ENCODE data around the gene CFAP92.

Gene CFAP92

GRCh38 chr3:128995737-128996136 is 1.9 kb upstream of the CFAP92 start:
- peaks cover 14% of the 10 kb centered on the region for H3K4me1 Mint-ChIP-seq (ENCODE audit: low read depth)
- no peaks in the 10 kb centered on the region for H3K9me3 Mint-ChIP-seq
- no peak for DNase-seq (ENCODE audit: low spot score)
- no peaks in the 10 kb centered on the region for H3K36me3 Mint-ChIP-seq (ENCODE audit: low read depth)
- no peak overlapping the region for H3K4me3 Mint-ChIP-seq
- H3K27ac Mint-ChIP-seq: no peak overlapping the region
- peaks cover 29% of the 10 kb centered on the region for H3K27me3 Mint-ChIP-seq (ENCODE audit: low read depth)

DNA sequence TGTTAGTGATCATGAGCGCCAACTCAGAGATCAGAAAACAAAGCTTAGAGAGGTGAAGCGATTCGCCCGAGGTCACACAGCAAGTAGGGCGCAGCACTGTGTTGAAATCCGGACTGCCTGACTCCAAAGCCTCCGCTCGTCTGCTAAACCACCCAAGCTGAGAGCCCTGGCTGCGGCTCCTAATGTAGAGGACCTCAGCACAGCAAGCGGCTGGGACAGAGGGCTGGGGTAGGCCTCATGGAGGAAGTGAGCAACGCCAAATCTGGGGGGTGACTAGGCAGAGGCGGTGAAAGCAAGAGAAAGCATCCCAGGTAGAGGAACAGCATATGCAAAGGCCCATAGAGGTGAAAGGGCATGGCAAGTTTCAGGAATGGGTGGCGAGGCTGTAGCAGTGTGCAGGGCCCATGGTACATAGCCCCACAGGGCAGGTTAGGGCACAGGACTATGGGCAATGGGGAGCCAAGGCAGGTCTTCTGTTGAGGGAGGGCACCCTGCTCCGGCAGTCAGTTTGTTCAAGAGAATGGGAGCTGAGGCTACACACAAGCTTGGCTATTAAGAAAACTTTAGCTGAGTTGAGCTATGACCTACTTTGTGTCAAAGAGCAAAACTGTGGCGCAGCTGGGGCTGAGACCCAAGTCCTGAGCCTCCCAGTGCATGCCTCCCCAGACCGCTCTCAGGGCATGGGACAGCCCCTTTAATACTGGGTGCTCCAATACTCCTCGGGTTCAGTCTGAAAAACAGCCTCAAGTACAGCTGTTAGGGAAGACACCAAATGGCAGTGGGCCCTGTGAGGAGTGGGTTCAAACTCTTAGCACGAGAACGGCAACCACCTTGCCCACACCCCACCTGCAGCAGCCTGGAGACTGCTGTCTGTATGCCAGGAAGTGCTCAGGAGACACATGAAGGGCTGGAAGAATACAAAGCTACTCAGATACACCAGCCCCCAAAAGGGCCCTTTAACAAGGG is 988 bp upstream of the CFAP92 start:
- peak overlapping the region; percentile 72 for H3K4me3 Mint-ChIP-seq
- peaks cover 14% of the 10 kb centered on the region for H3K4me1 Mint-ChIP-seq (ENCODE audit: low read depth)
- no peaks in the 10 kb centered on the region for H3K9me3 Mint-ChIP-seq
- H3K27me3 Mint-ChIP-seq (ENCODE audit: low read depth): peaks cover 20% of the 10 kb centered on the region
- DNase-seq (ENCODE audit: low spot score): no peak
- no peaks in the 10 kb centered on the region for H3K36me3 Mint-ChIP-seq (ENCODE audit: low read depth)
- H3K27ac Mint-ChIP-seq: peak overlapping the region; percentile 29

DNA sequence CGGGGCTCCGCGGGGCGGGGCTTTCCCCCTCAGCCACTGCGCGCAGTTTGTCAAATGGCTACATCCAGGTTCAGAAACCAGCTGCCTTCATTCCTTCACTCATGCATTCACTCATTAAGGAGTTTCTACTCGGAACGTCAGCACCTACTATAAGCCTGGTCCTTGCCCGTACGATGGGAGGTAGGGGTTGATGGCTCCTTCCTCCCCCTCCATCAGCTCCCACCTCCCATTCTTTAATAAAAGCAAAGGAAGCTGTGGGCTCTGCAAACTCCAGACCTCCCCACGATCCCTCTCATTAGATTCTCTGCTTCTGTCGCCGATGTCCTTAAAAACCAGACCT is 267 bp upstream of the CFAP92 start:
- no peaks in the 10 kb centered on the region for H3K9me3 Mint-ChIP-seq
- no peaks in the 10 kb centered on the region for H3K36me3 Mint-ChIP-seq (ENCODE audit: low read depth)
- peak overlapping the region; percentile 47 for H3K27ac Mint-ChIP-seq
- peaks cover 14% of the 10 kb centered on the region for H3K4me1 Mint-ChIP-seq (ENCODE audit: low read depth)
- DNase-seq (ENCODE audit: low spot score): no peak
- peak overlapping the region; percentile 72 for H3K4me3 Mint-ChIP-seq
- H3K27me3 Mint-ChIP-seq (ENCODE audit: low read depth): peaks cover 14% of the 10 kb centered on the region

GRCh38 chr3:128992926-128993460 is 883 bp downstream of the CFAP92 start:
- H3K27ac Mint-ChIP-seq: no peak overlapping the region

DNA sequence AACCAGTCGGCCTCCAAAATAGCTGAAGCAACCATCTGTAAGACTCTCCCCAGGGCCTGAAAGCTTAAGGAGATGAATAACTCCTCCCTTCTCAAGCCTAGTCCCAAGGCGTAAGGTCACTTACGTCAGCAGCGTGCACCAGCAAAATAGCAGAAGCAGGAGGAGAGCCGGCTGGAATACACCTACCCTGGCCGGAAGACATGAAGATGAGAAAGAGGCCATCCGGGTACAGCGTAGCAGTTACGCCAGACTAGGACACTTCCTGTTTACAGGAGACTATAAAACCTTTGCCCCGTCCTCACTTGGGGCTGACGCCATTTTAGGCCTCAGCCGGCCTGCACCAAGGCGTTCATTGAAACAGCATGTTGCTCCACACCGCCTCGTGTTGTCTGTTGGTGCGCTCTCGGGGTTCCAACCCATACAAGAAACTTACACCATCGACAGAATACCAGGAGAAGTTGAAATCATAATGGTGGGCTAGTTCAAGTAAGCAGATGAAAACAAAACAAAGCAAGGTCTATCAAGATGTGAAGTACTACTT is 2.5 kb downstream of the CFAP92 start:
- no peaks in the 10 kb centered on the region for H3K9me3 Mint-ChIP-seq
- H3K4me1 Mint-ChIP-seq (ENCODE audit: low read depth): peaks cover 8% of the 10 kb centered on the region
- H3K27ac Mint-ChIP-seq: no peak overlapping the region
- no peaks in the 10 kb centered on the region for H3K27me3 Mint-ChIP-seq (ENCODE audit: low read depth)
- H3K4me3 Mint-ChIP-seq: no peak overlapping the region
- DNase-seq (ENCODE audit: low spot score): no peak
- no peaks in the 10 kb centered on the region for H3K36me3 Mint-ChIP-seq (ENCODE audit: low read depth)

More at GRCh38 chr3:128992926-128993460, 883 bp downstream of the CFAP92 start:
- peak overlapping the region; percentile 72 for H3K4me3 Mint-ChIP-seq
- no peaks in the 10 kb centered on the region for H3K9me3 Mint-ChIP-seq
- no peaks in the 10 kb centered on the region for H3K36me3 Mint-ChIP-seq (ENCODE audit: low read depth)
- H3K27me3 Mint-ChIP-seq (ENCODE audit: low read depth): peaks cover 4% of the 10 kb centered on the region
- no peak for DNase-seq (ENCODE audit: low spot score)
- H3K4me1 Mint-ChIP-seq (ENCODE audit: low read depth): peaks cover 8% of the 10 kb centered on the region

DNA sequence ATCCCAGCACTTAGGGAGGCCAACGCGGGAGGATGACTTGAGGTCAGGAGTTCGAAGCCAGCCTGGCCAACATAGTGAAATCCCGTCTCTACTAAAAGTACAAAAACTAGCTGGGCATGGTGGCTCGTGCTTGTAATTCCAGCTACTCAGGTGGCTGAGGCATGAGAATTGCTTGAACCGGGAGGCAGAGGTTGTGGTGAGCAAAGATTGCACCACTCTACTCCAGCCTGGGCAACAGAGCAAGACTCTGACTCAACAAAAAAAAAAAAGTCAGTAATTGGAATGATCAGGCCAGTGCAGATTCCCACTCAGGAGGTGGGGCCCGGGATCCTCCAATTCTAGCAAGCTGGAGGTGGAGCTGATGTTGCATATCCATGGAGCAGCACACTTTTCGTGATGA is 5.6 kb downstream of the CFAP92 start:
- H3K4me3 Mint-ChIP-seq: no peak overlapping the region
- H3K36me3 Mint-ChIP-seq (ENCODE audit: low read depth): no peaks in the 10 kb centered on the region
- no peak overlapping the region for H3K27ac Mint-ChIP-seq
- DNase-seq (ENCODE audit: low spot score): no peak
- H3K4me1 Mint-ChIP-seq (ENCODE audit: low read depth): peaks cover 2% of the 10 kb centered on the region
- no peaks in the 10 kb centered on the region for H3K27me3 Mint-ChIP-seq (ENCODE audit: low read depth)
- no peaks in the 10 kb centered on the region for H3K9me3 Mint-ChIP-seq

DNA sequence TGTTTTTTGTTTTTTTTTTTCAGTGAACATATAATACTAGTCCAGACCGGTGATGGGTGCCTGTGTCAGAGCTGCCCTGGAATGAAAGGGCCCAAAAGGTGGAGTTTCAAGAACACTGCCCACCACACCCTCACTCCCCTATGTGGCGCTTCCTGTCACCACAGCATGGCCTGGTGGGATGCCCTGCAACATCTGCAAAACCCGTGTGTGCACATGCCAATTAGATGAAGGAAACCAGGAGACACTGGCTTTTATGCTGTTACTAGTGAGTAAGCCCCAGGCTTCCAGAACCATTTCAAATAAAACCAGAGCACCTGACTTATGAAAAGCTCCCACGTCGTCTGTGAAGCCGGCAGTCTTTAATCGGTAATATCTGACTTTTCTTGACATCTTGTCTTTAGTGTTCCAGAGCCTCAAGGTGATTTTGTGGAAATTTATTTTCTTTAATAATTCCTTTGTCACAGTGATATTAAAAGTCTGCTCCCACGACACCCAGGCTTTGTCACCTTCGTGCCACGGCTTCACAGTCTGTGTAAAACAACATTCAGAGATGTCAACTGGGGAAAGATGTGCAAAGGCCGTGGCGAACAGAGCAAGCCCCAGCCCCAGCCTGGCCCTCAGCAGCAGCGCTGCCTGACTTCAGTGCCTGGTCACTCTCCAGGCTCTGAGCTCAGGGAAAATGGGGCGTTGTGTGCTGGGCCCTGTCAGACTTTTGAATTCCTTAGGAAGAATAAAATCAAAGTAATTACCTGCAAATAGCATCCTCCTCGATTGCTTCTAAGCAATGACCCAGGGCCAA is 6.4 kb downstream of the CFAP92 start:
- H3K27ac Mint-ChIP-seq: no peak overlapping the region
- H3K9me3 Mint-ChIP-seq: no peaks in the 10 kb centered on the region
- H3K4me3 Mint-ChIP-seq: no peak overlapping the region
- no peaks in the 10 kb centered on the region for H3K27me3 Mint-ChIP-seq (ENCODE audit: low read depth)
- H3K36me3 Mint-ChIP-seq (ENCODE audit: low read depth): no peaks in the 10 kb centered on the region
- no peaks in the 10 kb centered on the region for H3K4me1 Mint-ChIP-seq (ENCODE audit: low read depth)
- DNase-seq (ENCODE audit: low spot score): no peak

GRCh38 chr3:128984596-128984995 is 9.3 kb downstream of the CFAP92 start:
- Mint-ChIP-seq H3K27me3 (ENCODE audit: low read depth) (peaks cover 6% of the 10 kb centered on the region), H3K27ac (no peak overlapping the region), H3K4me3 (no peak overlapping the region), H3K9me3 (no peaks in the 10 kb centered on the region), H3K4me1 (ENCODE audit: low read depth) (no peaks in the 10 kb centered on the region), H3K36me3 (ENCODE audit: low read depth) (no peaks in the 10 kb centered on the region)
- DNase-seq (ENCODE audit: low spot score): no peak

DNA sequence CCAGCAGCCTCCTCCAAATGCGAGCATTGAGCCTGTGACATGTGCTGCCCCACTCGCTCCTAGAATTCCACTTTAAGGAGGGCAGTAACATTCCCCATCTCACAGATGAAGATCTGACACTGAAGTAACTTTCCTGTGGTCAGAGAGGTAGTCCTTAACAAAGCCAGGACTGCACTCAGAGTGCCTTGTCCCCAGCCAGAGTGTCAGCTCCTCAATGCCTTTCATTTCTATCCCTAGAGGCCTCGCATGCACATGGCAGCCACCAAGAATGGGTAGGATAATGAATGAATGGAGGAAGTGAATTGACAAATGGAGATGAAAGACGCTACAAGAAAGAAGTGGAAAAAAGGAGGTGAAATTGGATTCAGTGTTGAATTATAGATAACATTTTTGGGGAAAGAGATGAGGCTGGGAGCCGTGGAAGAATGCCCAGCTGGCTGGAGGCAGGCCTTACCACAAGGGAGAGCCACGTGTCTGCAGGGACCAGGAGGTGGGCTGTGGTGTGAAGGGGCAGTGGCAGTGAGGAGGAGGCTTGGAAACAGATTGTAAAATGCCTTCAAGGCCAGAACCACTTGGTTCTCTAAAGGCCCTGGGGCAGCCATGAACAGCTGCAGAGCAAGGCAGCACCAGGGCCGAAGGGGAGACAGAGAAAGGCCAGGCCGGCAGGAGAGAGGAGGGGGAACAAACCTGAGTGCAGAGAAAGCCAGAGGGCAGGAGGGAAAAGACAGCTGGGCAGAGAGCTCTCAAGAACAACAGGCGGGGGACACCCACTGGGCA is 10.4 kb downstream of the CFAP92 start:
- no peak overlapping the region for H3K4me3 Mint-ChIP-seq
- H3K27me3 Mint-ChIP-seq (ENCODE audit: low read depth): peaks cover 6% of the 10 kb centered on the region
- no peaks in the 10 kb centered on the region for H3K9me3 Mint-ChIP-seq
- H3K36me3 Mint-ChIP-seq (ENCODE audit: low read depth): no peaks in the 10 kb centered on the region
- no peaks in the 10 kb centered on the region for H3K4me1 Mint-ChIP-seq (ENCODE audit: low read depth)
- DNase-seq (ENCODE audit: low spot score): no peak
- H3K27ac Mint-ChIP-seq: no peak overlapping the region

DNA sequence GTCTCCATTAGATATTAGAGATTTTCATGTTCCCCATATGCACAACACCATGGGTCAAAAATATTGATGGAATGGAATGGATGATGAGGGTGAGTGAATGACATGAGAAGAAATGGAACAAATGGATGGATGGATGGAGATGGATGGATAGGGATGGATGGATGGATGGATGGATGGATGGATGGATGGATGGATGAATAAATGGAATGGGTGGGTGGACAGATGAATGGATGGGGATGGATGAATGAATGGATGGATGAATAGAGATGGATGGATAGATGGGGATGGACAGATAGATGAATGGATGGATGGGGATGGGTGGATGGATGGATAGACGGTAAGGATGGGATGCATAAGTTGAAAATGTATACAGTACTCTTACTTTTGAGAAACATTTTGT is 18.6 kb downstream of the CFAP92 start:
- no peak overlapping the region for H3K4me3 Mint-ChIP-seq

DNA sequence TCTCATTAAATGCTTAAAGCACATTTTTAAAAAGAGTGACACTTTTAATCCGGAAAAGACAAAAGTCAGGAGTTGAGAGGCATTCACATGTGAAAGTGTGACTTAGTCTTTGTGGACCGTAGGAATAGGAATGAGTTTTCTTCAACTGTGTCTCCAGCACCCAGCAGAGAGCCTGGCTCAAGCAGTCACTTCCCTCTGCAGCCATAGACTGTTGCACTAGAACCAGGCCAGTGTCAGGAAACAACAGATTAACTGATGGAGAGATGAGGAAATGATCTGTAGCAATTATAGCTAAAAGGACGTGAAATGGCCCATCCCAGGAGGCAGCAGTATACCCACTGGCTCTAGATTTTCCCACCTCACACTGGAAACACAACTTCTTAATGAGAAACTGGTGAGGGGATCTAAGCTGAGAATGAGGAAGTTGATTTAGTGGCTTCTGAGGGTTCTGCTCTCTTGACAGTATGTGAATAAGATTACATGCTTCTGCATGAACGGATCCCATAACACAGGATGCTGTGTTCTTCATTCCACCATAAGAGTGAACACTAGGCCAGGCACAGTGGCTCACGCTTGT is 19.8 kb downstream of the CFAP92 start:
- Mint-ChIP-seq H3K4me3 (no peak overlapping the region), H3K27ac (no peak overlapping the region)

More for the DNA sequence above, 18.6 kb downstream of the CFAP92 start:
- H3K36me3 Mint-ChIP-seq (ENCODE audit: low read depth): no peaks in the 10 kb centered on the region
- no peaks in the 10 kb centered on the region for H3K4me1 Mint-ChIP-seq (ENCODE audit: low read depth)
- no peak overlapping the region for H3K27ac Mint-ChIP-seq
- H3K27me3 Mint-ChIP-seq (ENCODE audit: low read depth): peaks cover 29% of the 10 kb centered on the region
- no peaks in the 10 kb centered on the region for H3K9me3 Mint-ChIP-seq
- no peak for DNase-seq (ENCODE audit: low spot score)

GRCh38 chr3:128971421-128972100 is 22.3 kb downstream of the CFAP92 start:
- H3K36me3 Mint-ChIP-seq (ENCODE audit: low read depth): no peaks in the 10 kb centered on the region
- no peak overlapping the region for H3K4me3 Mint-ChIP-seq
- no peak for DNase-seq (ENCODE audit: low spot score)
- H3K27me3 Mint-ChIP-seq (ENCODE audit: low read depth): peaks cover 10% of the 10 kb centered on the region
- no peak overlapping the region for H3K27ac Mint-ChIP-seq
- H3K4me1 Mint-ChIP-seq (ENCODE audit: low read depth): no peaks in the 10 kb centered on the region
- no peaks in the 10 kb centered on the region for H3K9me3 Mint-ChIP-seq

More for the DNA sequence above, 19.8 kb downstream of the CFAP92 start:
- Mint-ChIP-seq H3K9me3 (no peaks in the 10 kb centered on the region), H3K4me1 (ENCODE audit: low read depth) (no peaks in the 10 kb centered on the region), H3K36me3 (ENCODE audit: low read depth) (no peaks in the 10 kb centered on the region), H3K27me3 (ENCODE audit: low read depth) (peaks cover 28% of the 10 kb centered on the region)
- DNase-seq (ENCODE audit: low spot score): no peak

DNA sequence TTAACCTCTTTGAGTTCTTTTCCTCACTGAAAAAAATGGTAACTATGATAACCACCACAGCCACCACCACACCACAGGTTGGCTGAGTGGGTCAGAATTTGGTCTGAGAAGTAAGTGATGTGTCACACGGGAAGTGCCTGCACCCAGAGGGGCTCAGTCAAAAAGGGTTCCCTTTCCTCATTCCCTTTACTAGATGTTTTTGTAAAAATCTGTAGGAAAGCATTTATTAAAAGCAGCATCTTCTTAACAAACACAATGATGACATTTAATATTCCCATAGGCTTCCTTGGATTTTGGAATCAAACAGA is 23.2 kb downstream of the CFAP92 start:
- Mint-ChIP-seq H3K4me3 (no peak overlapping the region), H3K9me3 (no peaks in the 10 kb centered on the region), H3K27ac (no peak overlapping the region), H3K4me1 (ENCODE audit: low read depth) (no peaks in the 10 kb centered on the region), H3K27me3 (ENCODE audit: low read depth) (peaks cover 7% of the 10 kb centered on the region), H3K36me3 (ENCODE audit: low read depth) (no peaks in the 10 kb centered on the region)
- DNase-seq (ENCODE audit: low spot score): no peak

Data from T-helper 2 cell treated with Interferon-gamma antibody and Interleukin-4, amounts not matched to agents 5 μg/mL and 100 μg/mL, for 36 hours (primary cell).